Keratinocyte (primary cell): ENCODE measurements around the gene MYCBP2. TPM values are rescaled to one million over a fixed set of nuclear protein-coding genes. Genes with fewer than 3 reads are reported as not detected.

Experiments used
- DNase-seq: peaks from one replicate; pipeline ENCODE4 v3.0.0-alpha.2; 2011; ENCODE audit warnings: low read depth, missing footprints, low spot score
- FAIRE-seq: peaks from 2 replicates; lab custom pipeline; 2011; peaks lifted over from hg19 to GRCh38; lab: Jason Lieb, UNC
- H2AFZ ChIP-seq: 2 replicates; pipeline ENCODE4 v1.6.0; 2012; ENCODE audit warnings: low read length, control low read depth, inconsistent platforms; ENCODE audit not compliant: control insufficient read depth
- H3K27ac ChIP-seq: 2 replicates; pipeline ENCODE4 v1.5.1; 2011; ENCODE audit warnings: low read length; ENCODE audit not compliant: control insufficient read depth, insufficient read depth
- H3K27me3 ChIP-seq: 3 replicates; pipeline ENCODE4 v1.6.0; 2011; ENCODE audit warnings: low read length; ENCODE audit not compliant: control insufficient read depth, insufficient read depth; ENCODE audit errors: extremely low read depth
- H3K36me3 ChIP-seq, 2 experiments: 2 replicates in 1 of 2; 3 replicates in 1 of 2; pipeline ENCODE4 v1.5.1; 2011; ENCODE audit warnings: low read length in 2 of 2, mild to moderate bottlenecking in 1 of 2; ENCODE audit not compliant: control insufficient read depth in 2 of 2, insufficient read depth in 2 of 2; ENCODE audit errors: extremely low read depth in 1 of 2
- H3K4me1 ChIP-seq: 3 replicates; pipeline ENCODE4 v1.5.1; 2011; ENCODE audit warnings: low read length; ENCODE audit not compliant: control insufficient read depth, insufficient read depth; ENCODE audit errors: extremely low read depth
- H3K4me2 ChIP-seq: 3 replicates; pipeline ENCODE4 v1.6.0; 2011; ENCODE audit warnings: low read depth, low read length; ENCODE audit not compliant: control insufficient read depth, insufficient read depth; ENCODE audit errors: extremely low read depth
- H3K4me3 ChIP-seq, 3 experiments: fragments of 200-600 bp in 1 of 3; sonication (generic) in 1 of 3; 2 replicates in 2 of 3; 3 replicates in 1 of 3; pipeline ENCODE4 v1.5.1; 2011 to 2016; ENCODE audit warnings: low read length in 3 of 3, mild to moderate bottlenecking in 3 of 3, control low read depth in 2 of 3, inconsistent platforms in 1 of 3, low read depth in 1 of 3, mixed read lengths in 1 of 3, mixed run types in 1 of 3, moderate library complexity in 1 of 3; ENCODE audit not compliant: control insufficient read depth in 2 of 3, insufficient read depth in 2 of 3; ENCODE audit errors: extremely low read depth in 1 of 3
- H3K79me2 ChIP-seq: 2 replicates; pipeline ENCODE4 v1.6.0; 2012; ENCODE audit warnings: low read length; ENCODE audit not compliant: control insufficient read depth, insufficient read depth
- H3K9ac ChIP-seq: 3 replicates; pipeline ENCODE4 v1.6.0; 2011; ENCODE audit warnings: low read length; ENCODE audit not compliant: control insufficient read depth, insufficient read depth; ENCODE audit errors: extremely low read depth
- H3K9me1 ChIP-seq: 3 replicates; pipeline ENCODE4 v1.6.0; 2011; ENCODE audit warnings: low read length; ENCODE audit not compliant: control insufficient read depth, insufficient read depth; ENCODE audit errors: extremely low read depth
- H3K9me3 ChIP-seq: 2 replicates; pipeline ENCODE4 v1.5.1; 2012; ENCODE audit warnings: low read depth, low read length; ENCODE audit not compliant: control insufficient read depth
- H4K20me1 ChIP-seq: 3 replicates; pipeline ENCODE4 v1.6.0; 2011; ENCODE audit warnings: low read length; ENCODE audit not compliant: control insufficient read depth, insufficient read depth; ENCODE audit errors: extremely low read depth
- EZH2 ChIP-seq: IDR thresholded peaks from one replicate; pipeline ENCODE4 v1.6.1; 2012; ENCODE audit warnings: inconsistent platforms, mild to moderate bottlenecking, low read length, moderate library complexity
- dilution Hi-C: fragments of 300-500 bp; cut with MboI; formaldehyde crosslinking; loops from one replicate; pipeline ENCODE4 v1.7.0; 2020; ENCODE audit warnings: low sequenced_read_pairs; ENCODE audit not compliant: extremely low pct_ligation_motif_present
- polyA plus RNA-seq, 5 experiments: library from polyadenylated mRNA; depleted of rRNA in 3 of 5; stranded (reverse) in 3 of 5; stranded (forward) in 1 of 5; unstranded in 1 of 5; fragments of >200 nt; gene quantifications; 1 replicate in 1 of 5; 2 replicates in 3 of 5; 3 replicates in 1 of 5; pipeline versions ENCODE4 v1.2.1 to v1.2.3, GENCODE V29; 2011 to 2012; ENCODE audit warnings: missing spikeins in 2 of 5, low read depth in 1 of 5, low replicate concordance in 1 of 5
- TF ChIP-seq, protein P1 (sequence below), 3 experiments: IDR thresholded peaks in 1 of 3; conservative IDR thresholded peaks in 1 of 3; optimal IDR thresholded peaks in 1 of 3; 2 replicates in 2 of 3; 3 replicates in 1 of 3; pipeline versions ENCODE3 to v1.5.1; 2011; ENCODE audit warnings: low read length in 3 of 3, mild to moderate bottlenecking in 3 of 3, moderate library complexity in 2 of 3, control low read depth in 1 of 3, inconsistent platforms in 1 of 3; ENCODE audit not compliant: insufficient read depth in 2 of 3; ENCODE audit errors: extremely low read depth in 1 of 3

Gene MYCBP2
- polyA plus RNA-seq, 1 donor (not counting 4 experiments of a cell fraction or from before 2014, with no cell fraction given) = 43.8 TPM

DNA sequence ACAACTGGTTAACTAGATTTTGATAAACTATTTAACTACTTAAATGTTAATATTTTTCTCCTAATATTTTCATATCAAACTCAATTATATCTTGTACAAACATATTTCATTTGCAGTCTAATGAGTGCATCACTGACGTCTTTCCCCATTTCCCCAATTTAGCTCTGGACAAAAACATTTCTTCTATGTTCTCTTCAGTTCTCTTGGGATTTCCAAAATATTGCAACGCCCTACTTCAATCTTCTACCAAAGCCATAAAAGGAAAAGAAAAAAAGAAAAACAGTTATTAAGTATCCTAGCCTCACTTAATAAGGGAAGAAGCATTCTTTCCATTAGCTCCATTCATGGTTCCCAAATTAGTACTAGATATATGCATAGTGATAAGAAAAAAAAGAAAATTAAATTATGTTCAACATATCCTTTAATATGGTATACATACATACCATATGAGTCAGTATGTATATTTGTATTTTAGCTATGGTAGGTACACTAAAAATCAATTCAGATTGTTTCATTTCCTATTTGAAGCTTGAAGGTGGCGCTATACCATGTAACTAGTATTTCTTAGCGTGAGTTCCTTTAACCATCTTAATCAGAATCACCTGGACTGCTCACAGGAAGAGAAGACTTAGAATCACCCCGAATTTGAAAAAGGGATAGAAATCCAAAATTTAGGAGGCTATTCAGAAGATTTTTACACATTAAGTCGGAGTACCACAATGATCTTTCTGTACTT, 309.8 kb downstream of the MYCBP2 start:
- TF ChIP-seq EZH2 = no peak
- TF ChIP-seq, protein P1, sequence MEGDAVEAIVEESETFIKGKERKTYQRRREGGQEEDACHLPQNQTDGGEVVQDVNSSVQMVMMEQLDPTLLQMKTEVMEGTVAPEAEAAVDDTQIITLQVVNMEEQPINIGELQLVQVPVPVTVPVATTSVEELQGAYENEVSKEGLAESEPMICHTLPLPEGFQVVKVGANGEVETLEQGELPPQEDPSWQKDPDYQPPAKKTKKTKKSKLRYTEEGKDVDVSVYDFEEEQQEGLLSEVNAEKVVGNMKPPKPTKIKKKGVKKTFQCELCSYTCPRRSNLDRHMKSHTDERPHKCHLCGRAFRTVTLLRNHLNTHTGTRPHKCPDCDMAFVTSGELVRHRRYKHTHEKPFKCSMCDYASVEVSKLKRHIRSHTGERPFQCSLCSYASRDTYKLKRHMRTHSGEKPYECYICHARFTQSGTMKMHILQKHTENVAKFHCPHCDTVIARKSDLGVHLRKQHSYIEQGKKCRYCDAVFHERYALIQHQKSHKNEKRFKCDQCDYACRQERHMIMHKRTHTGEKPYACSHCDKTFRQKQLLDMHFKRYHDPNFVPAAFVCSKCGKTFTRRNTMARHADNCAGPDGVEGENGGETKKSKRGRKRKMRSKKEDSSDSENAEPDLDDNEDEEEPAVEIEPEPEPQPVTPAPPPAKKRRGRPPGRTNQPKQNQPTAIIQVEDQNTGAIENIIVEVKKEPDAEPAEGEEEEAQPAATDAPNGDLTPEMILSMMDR (optimal IDR thresholded peaks at IDR 0.05 in 1 of 3, IDR thresholded peaks at IDR 0.05 in 1 of 3, conservative IDR thresholded peaks at IDR 0.05 in 1 of 3; ENCODE audit: extremely low read depth in 1 of 3, insufficient read depth in 2 of 3, low read length in 3 of 3) = no peak
- Histone ChIP-seq H3K27ac (no peak overlapping the region), H3K9me3 (no peaks in the 10 kb centered on the region), H3K9me1 (no peaks in the 10 kb centered on the region), H2AFZ (no peak overlapping the region), H3K79me2 (peaks cover 43% of the 10 kb centered on the region), H3K4me3 (no peak overlapping the region), H4K20me1 (no peaks in the 10 kb centered on the region), H3K4me1 (peaks cover 1% of the 10 kb centered on the region), H3K9ac (no peak overlapping the region), H3K4me2 (no peak overlapping the region), H3K27me3 (no peaks in the 10 kb centered on the region), H3K36me3 (peaks cover 9 to 18% of the 10 kb centered on the region in 2 experiments)
- DNase-seq (no peak), FAIRE-seq (no peak)
- dilution Hi-C loops = no loop called here

DNA sequence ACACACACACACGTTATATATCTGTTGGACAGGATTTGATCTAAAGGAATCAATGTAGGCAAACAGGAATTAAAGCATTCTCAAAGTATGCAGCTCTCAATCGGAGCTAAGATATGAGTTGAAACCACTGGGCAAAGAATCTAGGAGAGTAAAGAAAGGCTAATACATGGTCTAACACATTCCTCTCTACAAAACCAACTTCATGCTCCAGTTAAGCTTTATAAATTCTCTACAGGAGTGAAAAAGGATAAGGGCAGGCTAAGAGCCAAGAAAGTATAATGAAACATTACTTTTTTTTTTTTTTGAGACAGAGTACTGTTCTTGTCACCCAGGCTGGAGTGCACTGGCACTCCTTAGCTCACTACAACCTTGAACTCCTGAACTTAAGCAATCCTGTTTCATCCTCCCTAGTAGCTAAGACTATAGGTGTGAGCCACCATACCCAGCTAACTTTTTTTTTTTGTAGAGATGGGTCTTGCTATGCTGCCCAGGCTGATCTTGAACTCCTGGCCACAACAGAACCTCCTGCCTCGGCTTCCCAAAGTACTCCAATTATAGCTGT, 310.6 kb downstream of the MYCBP2 start:
- TF ChIP-seq EZH2 = no peak
- TF ChIP-seq, protein P1 (optimal IDR thresholded peaks at IDR 0.05 in 1 of 3, IDR thresholded peaks at IDR 0.05 in 1 of 3, conservative IDR thresholded peaks at IDR 0.05 in 1 of 3; ENCODE audit: extremely low read depth in 1 of 3, insufficient read depth in 2 of 3, low read length in 3 of 3) = no peak
- no peaks in the 10 kb centered on the region for H3K9me1 ChIP-seq
- no peaks in the 10 kb centered on the region for H3K27me3 ChIP-seq
- H3K4me3 ChIP-seq = no peak overlapping the region
- H3K36me3 ChIP-seq = peaks cover 9 to 20% of the 10 kb centered on the region in 2 experiments
- DNase-seq (no peak), FAIRE-seq (no peak)
- dilution Hi-C loops = no loop called here
- H3K9ac ChIP-seq = no peak overlapping the region
- no peaks in the 10 kb centered on the region for H3K4me1 ChIP-seq
- no peak overlapping the region for H2AFZ ChIP-seq
- H3K79me2 ChIP-seq = peaks cover 39% of the 10 kb centered on the region
- H3K9me3 ChIP-seq = no peaks in the 10 kb centered on the region
- H3K27ac ChIP-seq = no peak overlapping the region
- no peak overlapping the region for H3K4me2 ChIP-seq
- H4K20me1 ChIP-seq = no peaks in the 10 kb centered on the region
